HepG2 (cell line): ENCODE results near the gene TSN. TPM values are rescaled to one million over a fixed set of nuclear protein-coding genes. Genes with fewer than 3 reads are reported as not detected.

Source experiments
- CAMTA2 ChIP-seq: sonication (generic); formaldehyde crosslinking; IDR thresholded peaks from 2 replicates; pipeline ENCODE4 v1.4.0; 2020; ENCODE audit warnings: mild to moderate bottlenecking, missing genetic modification reagents, borderline replicate concordance
- CHCHD3 ChIP-seq: sonication (generic); formaldehyde crosslinking; IDR thresholded peaks from 2 replicates; pipeline ENCODE4 v1.8.0; 2022; ENCODE audit warnings: mild to moderate bottlenecking, missing genetic modification reagents, moderate library complexity
- FOXA1 ChIP-seq, 2 experiments: fragments of 450-650 bp in 1 of 2; sonication (generic) in 1 of 2; formaldehyde crosslinking in 1 of 2; IDR thresholded peaks; 2 replicates each; pipeline versions ENCODE4 v1.4.0 to v1.6.1; 2016 to 2020; ENCODE audit warnings: missing genetic modification reagents in 1 of 2
- HIC2 ChIP-seq: sonication (generic); formaldehyde crosslinking; IDR thresholded peaks from 2 replicates; pipeline ENCODE4 v1.9.0; 2022; ENCODE audit warnings: low read depth, missing genetic modification reagents
- HNF1B ChIP-seq: sonication (generic); formaldehyde crosslinking; IDR thresholded peaks from 2 replicates; pipeline ENCODE4 v1.5.1; 2020; ENCODE audit warnings: mild to moderate bottlenecking, moderate library complexity, missing genetic modification reagents
- NBN ChIP-seq: fragments of 450-650 bp; conservative IDR thresholded peaks from 2 replicates; pipeline ENCODE4 v1.6.1; 2017
- NR1H2 ChIP-seq: sonication (generic); formaldehyde crosslinking; IDR thresholded peaks from 2 replicates; pipeline ENCODE4 v1.8.1; 2022; ENCODE audit warnings: low read depth, missing genetic modification reagents, borderline replicate concordance
- XRCC5 ChIP-seq: fragments of 200-400 bp; formaldehyde crosslinking; optimal IDR thresholded peaks from 2 replicates; pipeline ENCODE3; 2017; ENCODE audit warnings: mild to moderate bottlenecking, low read length
- ZBTB7B ChIP-seq: sonication (generic); formaldehyde crosslinking; IDR thresholded peaks from 2 replicates; pipeline ENCODE4 v1.4.0; 2020; ENCODE audit warnings: missing genetic modification reagents
- ZNF432 ChIP-seq: sonication (generic); formaldehyde crosslinking; IDR thresholded peaks from 2 replicates; pipeline ENCODE4 v1.5.0; 2020; ENCODE audit warnings: missing genetic modification reagents, mild to moderate bottlenecking, borderline replicate concordance
- ZNF546 ChIP-seq: sonication (generic); formaldehyde crosslinking; conservative IDR thresholded peaks from 2 replicates; pipeline ENCODE4 v1.8.1; 2023; ENCODE audit warnings: mild to moderate bottlenecking, missing genetic modification reagents
- ZNF609 ChIP-seq: sonication (generic); formaldehyde crosslinking; IDR thresholded peaks from 2 replicates; pipeline ENCODE4 v1.4.0; 2020; ENCODE audit warnings: mild to moderate bottlenecking, missing genetic modification reagents, borderline replicate concordance
- ZNF687 ChIP-seq: sonication (generic); formaldehyde crosslinking; IDR thresholded peaks from 2 replicates; pipeline ENCODE4 v1.5.1; 2020; ENCODE audit warnings: mild to moderate bottlenecking, missing genetic modification reagents, moderate library complexity
- ZNF790 ChIP-seq: sonication (generic); formaldehyde crosslinking; IDR thresholded peaks from 2 replicates; pipeline ENCODE4 v1.8.0; 2022; ENCODE audit warnings: missing genetic modification reagents, mild to moderate bottlenecking, borderline replicate concordance
- ZNF879 ChIP-seq: sonication (generic); formaldehyde crosslinking; IDR thresholded peaks from 2 replicates; pipeline ENCODE4 v1.8.1; 2023; ENCODE audit warnings: missing genetic modification reagents
- polyA plus RNA-seq, 8 experiments: library from polyadenylated mRNA; depleted of rRNA in 3 of 8; stranded (reverse) in 7 of 8; unstranded in 1 of 8; fragments of >200 nt; fragmentation: Illumina TruSeq in 4 of 8; extraction: Trizol in 4 of 8; gene quantifications; 2 replicates each; pipeline versions ENCODE4 v1.2.1 to v1.2.3, GENCODE V29; 2011 to 2016; ENCODE audit warnings: low read depth in 4 of 8, missing spikeins in 1 of 8, mixed read lengths in 1 of 8; ENCODE audit not compliant: insufficient read depth in 1 of 8
- total RNA-seq, 5 experiments: library from RNA; depleted of rRNA; stranded (reverse); fragments of >200 nt; fragmentation: Illumina TruSeq; extraction: Trizol; gene quantifications; 2 replicates each; pipeline ENCODE4 v1.2.3, GENCODE V29; 2016; ENCODE audit warnings: low read depth in 1 of 5

TSN gene
- total and polyA plus RNA-seq, 2 of the 13 experiments (the other 11 are each of a cell fraction or from before 2014, with no cell fraction given), result 56.4 to 115 TPM

GRCh38 chr2:121755237-121756111 is at the start of gene TSN (continued):
- TF ChIP-seq ZNF609 (CRISPR knock-in tag) (peak; percentile 40; the same call in 1 of the 2 replicates), CAMTA2 (CRISPR knock-in tag) (peak; percentile 71; the same call in 1 of the 2 replicates), ZNF546 (peak; percentile 93), ZNF790 (CRISPR knock-in tag) (no peak; the same call in 1 of the 2 replicates), XRCC5 (peak; percentile 93), ZNF879 (CRISPR knock-in tag) (peak; percentile 59; the same call in 1 of the 2 replicates), FOXA1 (IDR thresholded peaks at IDR 0.05) (no peak), FOXA1 (CRISPR knock-in tag; IDR thresholded peaks at IDR 0.05) (peak; percentile 47), ZBTB7B (CRISPR knock-in tag) (peak; percentile 89), CHCHD3 (CRISPR knock-in tag) (0 out of 2 replicates have a peak, but pooled peaks have one; percentile 70), ZNF432 (CRISPR knock-in tag) (no peak), ZNF687 (peak; percentile 93), HIC2 (CRISPR knock-in tag) (no peak; the same call in 1 of the 2 replicates), NR1H2 (CRISPR knock-in tag) (no peak), HNF1B (peak; percentile 97), NBN (no peak)
